HepG2 (cell line): Measurements from ENCODE around the gene HRH3. TPM values are rescaled to one million over a fixed set of nuclear protein-coding genes. Genes with fewer than 3 reads are reported as not detected.

ENCODE experiments used
- ATAC-seq: fragments of 200-7000 bp; cut with Tn5 transposase; 3 replicates; pipeline ENCODE4 v1.9.1; 2020; ENCODE audit warnings: mild to moderate bottlenecking, moderate library complexity
- BruUV-seq: library from RNA; stranded (reverse); fragments of 400-500 nt; replicated peaks from 2 replicates; lab custom pipeline; 2021; lab: Mats Ljungman, UMichigan
- CTCF ChIA-PET: fragments of 300-600 bp; formaldehyde crosslinking; extraction: SDS; loops from one replicate; lab custom pipeline; 2021; ENCODE audit warnings: low total read pairs, inconsistent platforms, low intra/inter-chr PET ratio; lab: Yijun Ruan, JAX
- POLR2A ChIA-PET: fragments of 350-600 bp; sonication (Branson Sonifier 250); formaldehyde crosslinking; loops from one replicate; lab custom pipeline; 2020; ENCODE audit warnings: antibody characterized with exemption, inconsistent platforms; lab: Yijun Ruan, JAX
- DNase-seq: peaks from one replicate; pipeline ENCODE4 v3.0.0-alpha.2; 2015; ENCODE audit warnings: low spot score
- FAIRE-seq: peaks from 3 replicates; lab custom pipeline; 2011; peaks lifted over from hg19 to GRCh38; lab: Jason Lieb, UNC
- H2AFZ ChIP-seq: one replicate; pipeline ENCODE4 v1.6.1; 2011; ENCODE audit warnings: low read length, inconsistent platforms
- H3K27ac ChIP-seq: fragments of 300-600 bp; 3 replicates; pipeline ENCODE4 v1.8.0; 2011; ENCODE audit warnings: mixed run types, mild to moderate bottlenecking, mixed read lengths, low read length, inconsistent platforms; ENCODE audit not compliant: insufficient read depth; ENCODE audit errors: extremely low read length
- H3K27me3 ChIP-seq, 2 experiments: fragments of 200-600 bp in 1 of 2; 2 replicates in 1 of 2; 3 replicates in 1 of 2; pipeline versions ENCODE4 v1.6.0 to v1.8.0; 2011; ENCODE audit warnings: low read length in 2 of 2, mild to moderate bottlenecking in 2 of 2, moderate library complexity in 2 of 2, inconsistent platforms in 1 of 2; ENCODE audit not compliant: insufficient read depth in 2 of 2, control insufficient read depth in 1 of 2
- H3K36me3 ChIP-seq, 2 experiments: fragments of 200-600 bp in 1 of 2; replicated peaks in 1 of 2; 2 replicates in 1 of 2; 3 replicates in 1 of 2; pipeline versions ENCODE4 v1.5.1 to v1.8.0; 2011; ENCODE audit warnings: low read length in 2 of 2, inconsistent platforms in 1 of 2; ENCODE audit not compliant: insufficient read depth in 2 of 2, control insufficient read depth in 1 of 2
- H3K4me1 ChIP-seq: 2 replicates; pipeline ENCODE4 v1.5.1; 2012; ENCODE audit warnings: low read length, inconsistent platforms; ENCODE audit not compliant: insufficient read depth
- H3K4me2 ChIP-seq: 2 replicates; pipeline ENCODE4 v1.6.0; 2011; ENCODE audit warnings: low read depth, low read length, inconsistent platforms
- H3K4me3 ChIP-seq, 3 experiments: fragments of 200-600 bp in 1 of 3; sonication (generic), shearing (Covaris generic) in 1 of 3; replicated peaks in 1 of 3; 2 replicates each; pipeline ENCODE4 v1.5.1; 2011 to 2016; ENCODE audit warnings: low read length in 3 of 3, inconsistent platforms in 2 of 3, low read depth in 2 of 3, mild to moderate bottlenecking in 2 of 3, control low read depth in 1 of 3, mixed read lengths in 1 of 3; ENCODE audit not compliant: insufficient read depth in 1 of 3
- H3K79me2 ChIP-seq: one replicate; pipeline ENCODE4 v1.6.1; 2011; ENCODE audit warnings: low read length, inconsistent platforms; ENCODE audit not compliant: insufficient read depth
- H3K9ac ChIP-seq: 2 replicates; pipeline ENCODE4 v1.6.0; 2011; ENCODE audit warnings: mild to moderate bottlenecking, low read depth, low read length, inconsistent platforms; ENCODE audit not compliant: insufficient read depth
- H3K9me3 ChIP-seq: 2 replicates; pipeline ENCODE4 v1.5.1; 2012; ENCODE audit warnings: mild to moderate bottlenecking, low read length
- H4K20me1 ChIP-seq: 2 replicates; pipeline ENCODE4 v1.6.0; 2011; ENCODE audit warnings: inconsistent platforms, mild to moderate bottlenecking, low read length, moderate library complexity; ENCODE audit not compliant: insufficient read depth
- DBP ChIP-seq: sonication (generic); formaldehyde crosslinking; IDR thresholded peaks from 2 replicates; pipeline ENCODE4 v1.4.0; 2020; ENCODE audit warnings: missing genetic modification reagents; ENCODE audit errors: not compliant biosample characterization
- FOXK1 ChIP-seq: sonication (generic); formaldehyde crosslinking; IDR thresholded peaks from 2 replicates; pipeline ENCODE4 v1.4.0; 2020; ENCODE audit warnings: low read depth, missing genetic modification reagents, borderline replicate concordance
- FOXP4 ChIP-seq: sonication (generic); formaldehyde crosslinking; IDR thresholded peaks from 2 replicates; pipeline ENCODE4 v1.4.0; 2020; ENCODE audit warnings: missing genetic modification reagents
- GTF2F1 ChIP-seq: fragments of 150-350 bp; IDR thresholded peaks from 2 replicates; pipeline ENCODE4 v1.6.1; 2014; ENCODE audit warnings: low read length
- PRDM10 ChIP-seq: sonication (generic); formaldehyde crosslinking; IDR thresholded peaks from 2 replicates; pipeline ENCODE4 v1.4.0; 2020; ENCODE audit warnings: low read depth, missing genetic modification reagents
- SP5 ChIP-seq: IDR thresholded peaks from 2 replicates; pipeline ENCODE4 v1.6.1; 2016; ENCODE audit warnings: low read depth, borderline replicate concordance
- SRF ChIP-seq: IDR thresholded peaks from 2 replicates; pipeline ENCODE4 v1.6.1; 2011; ENCODE audit warnings: mild to moderate bottlenecking, low read depth, low read length, moderate library complexity
- ZNF124 ChIP-seq: sonication (generic); formaldehyde crosslinking; IDR thresholded peaks from 2 replicates; pipeline ENCODE4 v1.4.0; 2020; ENCODE audit warnings: missing genetic modification reagents
- ZNF703 ChIP-seq: sonication (generic); formaldehyde crosslinking; IDR thresholded peaks from 2 replicates; pipeline ENCODE4 v1.5.1; 2020; ENCODE audit warnings: missing genetic modification reagents, mild to moderate bottlenecking, moderate library complexity, borderline replicate concordance
- WGBS: methylation state at CpG from one replicate; pipeline ENCODE4 v1.1.6; 2017; ENCODE audit warnings: low lambda C conversion rate; 5-methylcytosine and 5-hydroxymethylcytosine counted together
- in situ Hi-C: cut with HindIII; loops from 2 replicates; pipeline ENCODE4 v1.10.0; 2017; ENCODE audit warnings: low pct_unique_long_range_greater_than_20kb; ENCODE audit not compliant: extremely low pct_ligation_motif_present
- intact Hi-C: fragments of 100-400 bp; cut with micrococcal nuclease; formaldehyde crosslinking; loops from one replicate; pipeline ENCODE4 v1.10.0; 2022; ENCODE audit not compliant: unreplicated experiment
- polyA plus RNA-seq, 8 experiments: library from polyadenylated mRNA; depleted of rRNA in 3 of 8; stranded (reverse) in 7 of 8; unstranded in 1 of 8; fragments of >200 nt; fragmentation: Illumina TruSeq in 4 of 8; extraction: Trizol in 4 of 8; gene quantifications; 2 replicates each; pipeline versions ENCODE4 v1.2.1 to v1.2.3, GENCODE V29; 2011 to 2016; ENCODE audit warnings: low read depth in 4 of 8, missing spikeins in 1 of 8, mixed read lengths in 1 of 8; ENCODE audit not compliant: insufficient read depth in 1 of 8
- total RNA-seq, 5 experiments: library from RNA; depleted of rRNA; stranded (reverse); fragments of >200 nt; fragmentation: Illumina TruSeq; extraction: Trizol; gene quantifications; 2 replicates each; pipeline ENCODE4 v1.2.3, GENCODE V29; 2016; ENCODE audit warnings: low read depth in 1 of 5

The HRH3 gene
- total and polyA plus RNA-seq, 2 of the 13 experiments (the other 11 are each of a cell fraction or from before 2014, with no cell fraction given) = 0.18 TPM; not detected in 1

GRCh38 chr20:62224113-62224855 is 4.2 kb upstream of the HRH3 start (continued):
- TF ChIP-seq SRF = no peak

- FAIRE-seq = no peak
- no peaks in the 10 kb centered on the region for H3K36me3 ChIP-seq
- peaks cover 38% of the 10 kb centered on the region for H3K4me1 ChIP-seq
- ChIA-PET POLR2A (no interaction called here), CTCF (no interaction called here)
- no peak overlapping the region for H3K4me3 ChIP-seq
- intact Hi-C loops = no loop called here
- H3K4me2 ChIP-seq = no peak overlapping the region
- BruUV-seq = no TSS peak
- no peak overlapping the region for H2AFZ ChIP-seq
- no peak for ATAC-seq
- in situ Hi-C loops = no loop called here
- H3K9ac ChIP-seq = no peak overlapping the region
- DNase-seq = no peak
- peaks cover 30% of the 10 kb centered on the region; the same call in 1 of the 2 replicates for H4K20me1 ChIP-seq
- no peak overlapping the region for H3K27ac ChIP-seq
- no peaks in the 10 kb centered on the region for H3K79me2 ChIP-seq
- peaks cover 58 to 92% of the 10 kb centered on the region in 2 experiments for H3K27me3 ChIP-seq
- no peaks in the 10 kb centered on the region for H3K9me3 ChIP-seq
- TF ChIP-seq ZNF703 (CRISPR knock-in tag) (no peak), GTF2F1 (no peak), DBP (no peak), SP5 (CRISPR knock-in tag) (no peak), FOXP4 (CRISPR knock-in tag) (no peak), PRDM10 (CRISPR knock-in tag) (no peak), ZNF124 (CRISPR knock-in tag) (no peak), FOXK1 (CRISPR knock-in tag) (no peak)
- TF ChIP-seq, all 625 proteins: peak for 0
- WGBS = 22% methylated on average over 9 of the region's 9 CpGs
Observed at GRCh38 chr20:62223571-62223970, 3.5 kb upstream of the HRH3 start.
